DOHH2 (cell line): ENCODE measurements around the gene MICAL3.

Experiments
- H3F3A ChIP-seq: fragments of 200-600 bp; sonication (generic), shearing (Covaris generic); 2 replicates; pipeline ENCODE4 v1.6.0; 2016; ENCODE audit warnings: antibody characterized with exemption, mild to moderate bottlenecking; ENCODE audit not compliant: control insufficient read depth, insufficient read depth
- H3K27ac ChIP-seq: fragments of 200-600 bp; sonication (generic); 2 replicates; pipeline ENCODE4 v1.5.1; 2014; ENCODE audit warnings: low read depth, mild to moderate bottlenecking, low read length, moderate library complexity
- H3K27me3 ChIP-seq: fragments of 200-600 bp; sonication (generic); 2 replicates; pipeline ENCODE4 v1.6.1; 2014; ENCODE audit warnings: mild to moderate bottlenecking, low read length, mixed read lengths; ENCODE audit not compliant: control insufficient read depth
- H3K36me3 ChIP-seq: fragments of 200-600 bp; sonication (generic); 2 replicates; pipeline ENCODE4 v1.6.1; 2014; ENCODE audit warnings: mild to moderate bottlenecking, low read length, moderate library complexity, mixed read lengths; ENCODE audit not compliant: control insufficient read depth
- H3K4me1 ChIP-seq: fragments of 200-600 bp; sonication (generic); 2 replicates; pipeline ENCODE4 v1.6.1; 2014; ENCODE audit warnings: mild to moderate bottlenecking, low read length, mixed read lengths; ENCODE audit not compliant: control insufficient read depth
- H3K4me2 ChIP-seq: fragments of 200-600 bp; sonication (generic); 2 replicates; pipeline ENCODE4 v1.6.0; 2014; ENCODE audit warnings: mild to moderate bottlenecking, low read length, moderate library complexity
- H3K4me3 ChIP-seq: fragments of 200-600 bp; sonication (generic); 2 replicates; pipeline ENCODE4 v1.5.1; 2014; ENCODE audit warnings: mild to moderate bottlenecking, low read length, mixed read lengths
- H3K79me2 ChIP-seq: fragments of 200-600 bp; sonication (generic); 2 replicates; pipeline ENCODE4 v1.6.1; 2014; ENCODE audit warnings: mild to moderate bottlenecking, low read length, mixed read lengths; ENCODE audit not compliant: control insufficient read depth
- H3K9me2 ChIP-seq: fragments of 200-600 bp; sonication (generic); replicated peaks from 2 replicates; pipeline ENCODE4 v1.6.1; 2014; ENCODE audit warnings: mild to moderate bottlenecking, low read length, mixed read lengths; ENCODE audit not compliant: control insufficient read depth
- H3K9me3 ChIP-seq: fragments of 200-600 bp; sonication (generic); 2 replicates; pipeline ENCODE4 v1.6.1; 2014; ENCODE audit warnings: antibody characterized with exemption, low read length, mixed read lengths; ENCODE audit not compliant: control insufficient read depth, insufficient read depth
- H4K20me1 ChIP-seq: fragments of 200-600 bp; sonication (generic); 2 replicates; pipeline ENCODE4 v1.6.0; 2014; ENCODE audit warnings: low read depth, mild to moderate bottlenecking, antibody characterized with exemption, low read length, moderate library complexity; ENCODE audit not compliant: control insufficient read depth, insufficient read depth
- CTCF ChIP-seq: fragments of 200-600 bp; sonication (generic); IDR thresholded peaks from one replicate; pipeline ENCODE4 v1.5.1; 2014; ENCODE audit warnings: antibody characterized with exemption, mild to moderate bottlenecking, low read depth, low read length; ENCODE audit not compliant: poor library complexity, severe bottlenecking
- EZH2phosphoT487 ChIP-seq: fragments of 200-600 bp; sonication (generic); IDR thresholded peaks from 2 replicates; pipeline ENCODE4 v1.6.1; 2017; ENCODE audit warnings: borderline replicate concordance, mild to moderate bottlenecking, antibody characterized with exemption, low read length, moderate library complexity, mixed read lengths

MICAL3 gene

GRCh38 chr22:17817511-17818065, 206.8 kb downstream of the MICAL3 start:
- H3F3A ChIP-seq = no peaks in the 10 kb centered on the region
- no peak for TF ChIP-seq CTCF
- no peak for TF ChIP-seq EZH2phosphoT487
- H3K9me2 ChIP-seq = no peaks in the 10 kb centered on the region
- H3K27ac ChIP-seq = no peak overlapping the region
- no peaks in the 10 kb centered on the region for H4K20me1 ChIP-seq
- H3K27me3 ChIP-seq = no peaks in the 10 kb centered on the region
- no peaks in the 10 kb centered on the region for H3K79me2 ChIP-seq
- H3K36me3 ChIP-seq = peaks cover 32% of the 10 kb centered on the region
- H3K4me3 ChIP-seq = no peak overlapping the region
- no peaks in the 10 kb centered on the region for H3K4me1 ChIP-seq
- no peak overlapping the region for H3K4me2 ChIP-seq
- no peaks in the 10 kb centered on the region for H3K9me3 ChIP-seq

- TF ChIP-seq EZH2phosphoT487 = no peak
- TF ChIP-seq CTCF = no peak
- H3K79me2 ChIP-seq = no peaks in the 10 kb centered on the region
- no peak overlapping the region for H3K4me2 ChIP-seq
- H3F3A ChIP-seq = no peaks in the 10 kb centered on the region
- no peaks in the 10 kb centered on the region for H3K9me3 ChIP-seq
- H3K4me3 ChIP-seq = no peak overlapping the region
- no peaks in the 10 kb centered on the region for H3K27me3 ChIP-seq
- H3K27ac ChIP-seq = no peak overlapping the region
- H3K36me3 ChIP-seq = peaks cover 34% of the 10 kb centered on the region
- no peaks in the 10 kb centered on the region for H4K20me1 ChIP-seq
- H3K4me1 ChIP-seq = no peaks in the 10 kb centered on the region
- no peaks in the 10 kb centered on the region for H3K9me2 ChIP-seq
Observed at GRCh38 chr22:17817079-17817478, 207.3 kb downstream of the MICAL3 start.

- peaks cover 35% of the 10 kb centered on the region for H3K36me3 ChIP-seq
- no peaks in the 10 kb centered on the region for H3K4me1 ChIP-seq
- H3K9me2 ChIP-seq = no peaks in the 10 kb centered on the region
- no peak overlapping the region for H3K4me2 ChIP-seq
- H3K27me3 ChIP-seq = no peaks in the 10 kb centered on the region
- H3K79me2 ChIP-seq = no peaks in the 10 kb centered on the region
- no peaks in the 10 kb centered on the region for H3K9me3 ChIP-seq
- no peak overlapping the region for H3K27ac ChIP-seq
- no peaks in the 10 kb centered on the region for H4K20me1 ChIP-seq
- no peak overlapping the region for H3K4me3 ChIP-seq
- no peaks in the 10 kb centered on the region for H3F3A ChIP-seq
- no peak for TF ChIP-seq CTCF
- no peak for TF ChIP-seq EZH2phosphoT487
Observed at GRCh38 chr22:17816649-17817048, 207.7 kb downstream of the MICAL3 start.

- H3K9me2 ChIP-seq = no peaks in the 10 kb centered on the region
- H3F3A ChIP-seq = no peaks in the 10 kb centered on the region
- H3K27ac ChIP-seq = no peak overlapping the region
- H3K4me3 ChIP-seq = no peak overlapping the region
- peaks cover 33% of the 10 kb centered on the region; the same call in 1 of the 2 replicates for H3K36me3 ChIP-seq
- H4K20me1 ChIP-seq = no peaks in the 10 kb centered on the region
- H3K9me3 ChIP-seq = no peaks in the 10 kb centered on the region
- H3K4me1 ChIP-seq = no peaks in the 10 kb centered on the region
- no peaks in the 10 kb centered on the region for H3K27me3 ChIP-seq
- no peak overlapping the region for H3K4me2 ChIP-seq
- H3K79me2 ChIP-seq = no peaks in the 10 kb centered on the region
- TF ChIP-seq CTCF (no peak), EZH2phosphoT487 (no peak)
Observed at GRCh38 chr22:17815703-17816254, 208.6 kb downstream of the MICAL3 start.
